Measurements from ENCODE around the gene ZNF862. TPM values are rescaled to one million over a fixed set of nuclear protein-coding genes. Genes with fewer than 3 reads are reported as not detected.

Gene ZNF862
- polyA plus RNA-seq, 1 experiment = 11.5 TPM

DNA sequence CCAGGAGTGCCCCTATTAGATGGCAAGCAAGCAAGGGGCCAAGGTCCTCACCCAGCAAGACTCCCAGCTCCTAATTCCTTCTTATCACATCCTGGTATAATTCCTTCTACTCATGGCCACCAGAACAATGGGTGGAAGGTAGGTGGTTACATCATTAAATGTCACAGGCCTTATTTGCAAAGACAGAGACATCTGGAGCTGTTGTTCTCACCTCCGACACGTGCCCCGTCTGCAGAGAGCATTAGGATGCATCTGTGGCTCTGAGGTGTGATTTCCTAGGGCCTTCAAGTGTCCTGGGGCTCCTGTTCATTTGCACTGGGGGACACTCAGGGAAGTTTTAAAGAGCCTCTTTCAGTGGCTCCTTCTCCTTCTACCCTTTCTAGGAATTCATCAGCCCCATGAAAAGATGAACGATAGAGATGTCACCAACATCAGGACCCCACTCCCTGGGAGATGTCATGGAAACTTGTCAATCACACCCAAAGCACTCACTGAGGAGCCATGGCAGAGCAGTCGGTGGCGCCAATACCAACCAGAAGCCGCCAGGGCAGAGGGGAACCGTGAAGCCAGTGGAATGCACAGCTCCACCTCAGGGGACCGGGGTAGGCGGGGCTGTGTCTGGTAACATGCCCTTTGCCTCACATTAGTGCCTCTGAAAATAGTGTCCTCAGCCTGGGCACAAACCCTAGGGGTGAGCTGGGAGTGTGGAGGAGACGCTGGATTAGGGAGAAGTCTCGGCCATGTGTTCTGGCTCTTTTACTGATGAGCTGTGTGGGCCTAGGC lies 32.7 kb downstream of the ZNF862 start:
- ChIA-PET POLR2A (no interaction called here), CTCF (interaction anchor here (3.0 kb wide), 1 partner anchor 12 kb away, joined by 18 read pairs; no protein-coding TSS in a partner anchor)
- Histone ChIP-seq H3K27me3 (ENCODE audit: control insufficient read depth, insufficient read depth, low read length) (no peaks in the 10 kb centered on the region), H3K9me3 (ENCODE audit: control insufficient read depth, insufficient read depth, low read length) (no peaks in the 10 kb centered on the region; the same call in 1 of the 2 replicates), H3K27ac (ENCODE audit: low read depth, low read length) (no peak overlapping the region), H3K4me3 (ENCODE audit: low read depth, low read length) (no peak overlapping the region)
- TF ChIP-seq, protein P1, sequence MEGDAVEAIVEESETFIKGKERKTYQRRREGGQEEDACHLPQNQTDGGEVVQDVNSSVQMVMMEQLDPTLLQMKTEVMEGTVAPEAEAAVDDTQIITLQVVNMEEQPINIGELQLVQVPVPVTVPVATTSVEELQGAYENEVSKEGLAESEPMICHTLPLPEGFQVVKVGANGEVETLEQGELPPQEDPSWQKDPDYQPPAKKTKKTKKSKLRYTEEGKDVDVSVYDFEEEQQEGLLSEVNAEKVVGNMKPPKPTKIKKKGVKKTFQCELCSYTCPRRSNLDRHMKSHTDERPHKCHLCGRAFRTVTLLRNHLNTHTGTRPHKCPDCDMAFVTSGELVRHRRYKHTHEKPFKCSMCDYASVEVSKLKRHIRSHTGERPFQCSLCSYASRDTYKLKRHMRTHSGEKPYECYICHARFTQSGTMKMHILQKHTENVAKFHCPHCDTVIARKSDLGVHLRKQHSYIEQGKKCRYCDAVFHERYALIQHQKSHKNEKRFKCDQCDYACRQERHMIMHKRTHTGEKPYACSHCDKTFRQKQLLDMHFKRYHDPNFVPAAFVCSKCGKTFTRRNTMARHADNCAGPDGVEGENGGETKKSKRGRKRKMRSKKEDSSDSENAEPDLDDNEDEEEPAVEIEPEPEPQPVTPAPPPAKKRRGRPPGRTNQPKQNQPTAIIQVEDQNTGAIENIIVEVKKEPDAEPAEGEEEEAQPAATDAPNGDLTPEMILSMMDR (IDR thresholded peaks at IDR 0.05; ENCODE audit: low read depth, low read length) = no peak
- no peak for DNase-seq (ENCODE audit: low read depth, low spot score)

DNA sequence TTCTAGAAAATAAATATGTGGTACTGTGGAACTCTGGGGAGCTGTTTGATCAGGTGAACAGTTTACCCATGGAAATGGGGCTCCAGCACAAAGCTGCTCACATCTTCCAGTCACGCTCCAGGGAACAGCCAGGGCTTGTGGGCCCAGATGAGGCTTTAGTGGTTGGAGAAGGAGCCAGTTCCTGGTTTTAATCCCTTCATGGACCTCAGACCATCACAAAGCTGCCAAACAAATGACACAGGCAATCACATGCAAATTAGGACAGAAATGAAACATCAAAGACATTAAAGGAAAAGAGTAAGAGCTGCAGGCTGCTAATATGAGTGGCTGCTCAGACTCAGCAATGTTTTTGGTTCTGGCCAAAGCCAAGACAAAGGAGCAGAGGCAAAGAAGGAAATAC lies 33.4 kb downstream of the ZNF862 start:
- ChIA-PET CTCF (interaction anchor here (3.0 kb wide), 1 partner anchor 12 kb away, joined by 18 read pairs; no protein-coding TSS in a partner anchor), POLR2A (interaction anchor here (0.6 kb wide), 1 partner anchor 98 kb away, joined by 3 read pairs; no protein-coding TSS in a partner anchor)
- H3K27ac ChIP-seq (ENCODE audit: low read depth, low read length) = no peak overlapping the region
- TF ChIP-seq, protein P1 (IDR thresholded peaks at IDR 0.05; ENCODE audit: low read depth, low read length) = no peak
- H3K9me3 ChIP-seq (ENCODE audit: control insufficient read depth, insufficient read depth, low read length) = no peaks in the 10 kb centered on the region; the same call in 1 of the 2 replicates
- no peak for DNase-seq (ENCODE audit: low read depth, low spot score)
- H3K27me3 ChIP-seq (ENCODE audit: control insufficient read depth, insufficient read depth, low read length) = no peaks in the 10 kb centered on the region
- H3K4me3 ChIP-seq (ENCODE audit: low read depth, low read length) = no peak overlapping the region

DNA sequence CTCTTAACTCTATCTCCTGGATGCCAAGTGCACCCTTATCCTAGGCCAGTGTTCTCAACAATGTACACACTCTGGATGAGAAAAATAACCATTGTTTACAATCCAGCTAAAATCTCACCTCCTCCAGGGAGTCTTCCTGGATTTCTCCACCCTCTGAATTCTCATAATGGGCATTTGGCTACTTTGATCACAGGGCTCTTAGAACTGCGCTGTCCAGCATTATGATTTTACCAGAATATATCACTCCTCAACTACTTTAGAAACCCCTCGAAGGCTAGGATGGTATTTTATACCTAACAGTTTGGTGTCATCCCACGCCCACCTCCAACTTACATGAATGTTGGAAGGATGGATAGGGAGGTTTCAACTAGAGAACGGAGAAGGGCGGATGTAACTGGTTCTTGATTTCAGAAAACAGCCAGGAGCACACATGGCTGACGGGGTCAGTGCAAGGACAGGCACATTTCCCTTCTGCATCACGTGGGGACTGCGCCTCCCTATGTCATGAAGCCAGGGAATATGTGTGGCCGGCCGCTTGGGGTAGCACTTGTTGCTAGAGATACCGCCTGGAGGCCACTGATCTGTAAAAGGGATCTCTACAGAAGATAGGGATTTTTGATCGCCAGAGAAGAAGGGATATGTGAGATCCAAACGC lies 34.4 kb downstream of the ZNF862 start:
- no peak for DNase-seq (ENCODE audit: low read depth, low spot score)
- ChIA-PET CTCF (interaction anchor here (3.0 kb wide), 1 partner anchor 11 kb away, joined by 18 read pairs; no protein-coding TSS in a partner anchor), POLR2A (no interaction called here)
- TF ChIP-seq, protein P1 (IDR thresholded peaks at IDR 0.05; ENCODE audit: low read depth, low read length) = peak; percentile 42
- Histone ChIP-seq H3K27ac (ENCODE audit: low read depth, low read length) (peak overlapping the region; percentile 75), H3K4me3 (ENCODE audit: low read depth, low read length) (peak overlapping the region; percentile 78), H3K27me3 (ENCODE audit: control insufficient read depth, insufficient read depth, low read length) (no peaks in the 10 kb centered on the region), H3K9me3 (ENCODE audit: control insufficient read depth, insufficient read depth, low read length) (no peaks in the 10 kb centered on the region; the same call in 1 of the 2 replicates)

DNA sequence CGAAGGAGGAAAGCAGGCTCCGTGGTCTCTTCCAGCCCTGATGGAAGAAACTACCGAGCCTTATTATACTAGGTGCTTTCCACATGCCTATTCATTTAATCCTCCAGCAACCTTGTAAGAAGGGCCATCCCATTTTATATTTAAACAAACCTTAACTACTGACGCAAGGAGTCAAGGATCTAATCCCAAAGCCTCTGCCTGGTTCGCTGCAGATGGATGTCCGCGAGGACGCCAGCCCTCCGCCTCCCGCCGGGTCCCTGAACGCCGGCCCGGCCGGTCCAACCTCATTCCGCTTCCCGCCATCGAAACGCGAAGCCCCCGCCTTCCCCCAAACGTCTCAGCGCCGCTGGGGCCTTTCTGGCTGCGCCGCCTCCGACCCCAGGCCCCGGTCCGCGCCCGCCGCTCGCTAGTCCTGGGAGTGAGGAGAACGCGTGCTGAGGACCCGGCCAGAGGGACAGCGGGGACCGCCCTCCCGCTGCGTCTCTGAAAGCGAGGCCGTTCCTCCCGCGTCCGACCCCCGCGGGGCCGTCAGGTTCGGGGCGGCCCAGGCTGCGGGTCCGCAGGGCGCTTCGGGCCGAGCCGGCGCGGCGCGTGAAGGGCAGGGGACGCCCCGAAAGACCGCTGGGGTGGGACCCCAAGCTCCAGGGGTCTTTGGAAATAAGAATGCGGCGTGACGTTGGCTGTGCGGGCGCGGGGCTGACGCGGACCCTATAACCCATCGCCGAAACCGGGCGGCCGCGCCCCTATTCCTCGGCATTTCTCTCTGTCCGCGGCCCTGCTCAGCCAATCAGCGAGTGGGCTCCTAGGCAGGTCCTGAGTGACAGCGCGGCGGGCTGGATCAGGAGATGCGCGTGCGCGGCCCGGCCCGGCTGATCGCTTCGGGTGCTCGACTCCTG lies 35.1 kb downstream of the ZNF862 start, which contains the start of gene ATP6V0E2:
TSS of gene ATP6V0E2 (plus strand) at position 896 of the 896 bp plus-strand sequence. CDS start 97 bp downstream, outside the sequence.
- POLR2A ChIA-PET = no interaction called here
- H3K27me3 ChIP-seq (ENCODE audit: control insufficient read depth, insufficient read depth, low read length) = no peaks in the 10 kb centered on the region
- DNase-seq (ENCODE audit: low read depth, low spot score) = peak; percentile 76
- peak within 1 kb of the TSS; percentile 78 for H3K4me3 ChIP-seq (ENCODE audit: low read depth, low read length)
- no peaks in the 10 kb centered on the region; the same call in 1 of the 2 replicates for H3K9me3 ChIP-seq (ENCODE audit: control insufficient read depth, insufficient read depth, low read length)
- CTCF ChIA-PET = no interaction called here
- peak within 1 kb of the TSS; percentile 75 for H3K27ac ChIP-seq (ENCODE audit: low read depth, low read length)
- TF ChIP-seq, protein P1 (IDR thresholded peaks at IDR 0.05; ENCODE audit: low read depth, low read length) = no peak
